ENCODE data around the gene PLXDC2. TPM values are rescaled to one million over a fixed set of nuclear protein-coding genes. Genes with fewer than 3 reads are reported as not detected.
A peak's percentile ranks its signal among the peaks of the same experiment; 100 is the strongest.
"Not testable (repeated sequence)": the region's sequence is repeated elsewhere in the genome, so short reads cannot be mapped to it uniquely, and the experiment has no call there.

Gene PLXDC2
- polyA plus RNA-seq (ENCODE audit: insufficient read length) = 32.9 TPM
- long read RNA-seq, donor 1, full-length matches to known transcripts = 1 of 1 reads
- long read RNA-seq, donor 1, partial matches to known transcripts = 0 of 1 reads
- long read RNA-seq, donor 1, other reads (novel, unspliced or antisense) = 0 of 1 reads
- long read RNA-seq, donor 2, full-length matches to known transcripts = 7 of 7 reads
- long read RNA-seq, donor 2, partial matches to known transcripts = 0 of 7 reads
- long read RNA-seq, donor 2, other reads (novel, unspliced or antisense) = 0 of 7 reads
- long read RNA-seq, donor 3, full-length matches to known transcripts = 2 of 2 reads
- long read RNA-seq, donor 3, partial matches to known transcripts = 0 of 2 reads
- long read RNA-seq, donor 3, other reads (novel, unspliced or antisense) = 0 of 2 reads
- long read RNA-seq, donor 4 = 0 reads
- long read RNA-seq, donor 5, full-length matches to known transcripts = 7 of 7 reads
- long read RNA-seq, donor 5, partial matches to known transcripts = 0 of 7 reads
- long read RNA-seq, donor 5, other reads (novel, unspliced or antisense) = 0 of 7 reads
- long read RNA-seq, donor 6, full-length matches to known transcripts = 3 of 3 reads
- long read RNA-seq, donor 6, partial matches to known transcripts = 0 of 3 reads
- long read RNA-seq, donor 6, other reads (novel, unspliced or antisense) = 0 of 3 reads
- long read RNA-seq, donor 7, full-length matches to known transcripts = 6 of 13 reads
- long read RNA-seq, donor 7, partial matches to known transcripts = 7 of 13 reads
- long read RNA-seq, donor 7, other reads (novel, unspliced or antisense) = 0 of 13 reads
- long read RNA-seq, donor 8, full-length matches to known transcripts = 9 of 9 reads
- long read RNA-seq, donor 8, partial matches to known transcripts = 0 of 9 reads
- long read RNA-seq, donor 8, other reads (novel, unspliced or antisense) = 0 of 9 reads

DNA sequence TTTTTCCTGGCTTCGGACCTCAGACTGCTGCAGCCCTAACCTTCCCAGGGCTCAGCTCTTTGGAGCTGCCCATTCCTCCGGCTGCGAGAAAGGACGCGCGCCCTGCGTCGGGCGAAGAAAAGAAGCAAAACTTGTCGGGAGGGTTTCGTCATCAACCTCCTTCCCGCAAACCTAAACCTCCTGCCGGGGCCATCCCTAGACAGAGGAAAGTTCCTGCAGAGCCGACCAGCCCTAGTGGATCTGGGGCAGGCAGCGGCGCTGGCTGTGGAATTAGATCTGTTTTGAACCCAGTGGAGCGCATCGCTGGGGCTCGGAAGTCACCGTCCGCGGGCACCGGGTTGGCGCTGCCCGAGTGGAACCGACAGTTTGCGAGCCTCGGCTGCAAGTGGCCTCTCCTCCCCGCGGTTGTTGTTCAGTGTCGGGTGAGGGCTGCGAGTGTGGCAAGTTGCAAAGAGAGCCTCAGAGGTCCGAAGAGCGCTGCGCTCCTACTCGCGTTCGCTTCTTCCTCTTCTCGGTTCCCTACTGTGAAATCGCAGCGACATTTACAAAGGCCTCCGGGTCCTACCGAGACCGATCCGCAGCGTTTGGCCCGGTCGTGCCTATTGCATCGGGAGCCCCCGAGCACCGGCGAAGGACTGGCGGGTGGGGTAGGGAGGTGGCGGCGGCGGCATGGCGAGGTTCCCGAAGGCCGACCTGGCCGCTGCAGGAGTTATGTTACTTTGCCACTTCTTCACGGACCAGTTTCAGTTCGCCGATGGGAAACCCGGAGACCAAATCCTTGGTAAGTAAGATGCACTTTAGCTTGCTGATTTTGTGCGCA is at the start of gene PLXDC2:
Gene PLXDC2, plus strand, starts transcription at position 22 of the 820 bp plus-strand sequence.
- peak; percentile 71 for DNase-seq

DNA sequence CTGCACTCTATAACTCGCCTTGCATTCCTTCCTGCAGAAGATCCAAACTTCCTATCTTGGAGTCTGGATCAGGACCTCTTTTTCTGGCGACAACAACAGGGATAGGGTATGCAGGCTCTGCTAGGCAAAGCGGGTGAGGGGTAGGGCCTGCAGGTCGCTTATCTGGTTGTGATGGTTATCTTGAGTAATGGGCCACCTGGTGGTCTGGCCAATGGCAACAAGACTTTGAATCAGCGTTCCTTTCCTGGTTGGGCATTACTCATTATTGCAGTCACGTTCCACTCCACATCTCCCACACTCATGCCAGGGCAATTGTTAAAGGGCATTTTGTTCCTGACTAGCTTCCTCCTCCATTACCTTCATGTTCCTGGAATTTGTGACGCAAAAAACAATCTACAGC is 48.4 kb upstream of the PLXDC2 start:
- DNase-seq = no peak

DNA sequence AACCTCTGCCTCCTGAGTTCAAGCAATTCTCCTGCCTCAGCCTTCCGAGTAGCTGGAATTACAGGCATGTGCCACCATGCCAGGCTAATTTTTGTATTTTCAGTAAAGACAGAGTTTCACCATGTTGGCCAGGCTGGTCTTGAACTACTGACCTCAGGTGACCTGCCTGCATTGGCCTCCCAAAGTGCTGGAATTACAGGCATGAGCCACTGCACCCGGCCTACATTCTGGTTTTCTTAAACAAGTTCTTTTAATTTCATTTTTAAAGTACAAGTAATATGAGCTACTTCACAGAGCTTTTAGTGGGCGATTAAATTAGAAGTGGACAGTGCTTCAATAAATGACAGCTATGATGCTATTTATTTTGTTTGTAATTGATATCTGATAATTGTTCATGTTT is 46.4 kb upstream of the PLXDC2 start:
- not testable (repeated sequence) for DNase-seq

DNA sequence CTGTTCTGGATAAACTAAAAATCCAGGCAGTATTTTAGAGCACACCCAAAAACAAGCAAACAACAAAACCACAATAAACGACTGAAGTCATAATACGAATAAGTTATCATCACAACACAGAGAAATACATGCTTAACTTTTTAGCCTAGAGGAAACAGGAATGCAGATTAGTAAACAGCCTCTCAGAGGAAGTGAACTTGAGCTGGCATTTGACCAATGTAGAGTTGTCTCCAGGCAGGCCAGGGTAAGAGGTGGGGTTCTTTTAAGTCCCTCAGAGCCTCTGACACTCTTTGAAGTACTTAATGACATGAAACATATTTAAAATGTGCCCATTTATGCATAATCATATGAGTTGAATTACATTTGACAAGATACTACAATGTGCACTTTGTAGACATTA is 43.3 kb upstream of the PLXDC2 start:
- no peak for DNase-seq

DNA sequence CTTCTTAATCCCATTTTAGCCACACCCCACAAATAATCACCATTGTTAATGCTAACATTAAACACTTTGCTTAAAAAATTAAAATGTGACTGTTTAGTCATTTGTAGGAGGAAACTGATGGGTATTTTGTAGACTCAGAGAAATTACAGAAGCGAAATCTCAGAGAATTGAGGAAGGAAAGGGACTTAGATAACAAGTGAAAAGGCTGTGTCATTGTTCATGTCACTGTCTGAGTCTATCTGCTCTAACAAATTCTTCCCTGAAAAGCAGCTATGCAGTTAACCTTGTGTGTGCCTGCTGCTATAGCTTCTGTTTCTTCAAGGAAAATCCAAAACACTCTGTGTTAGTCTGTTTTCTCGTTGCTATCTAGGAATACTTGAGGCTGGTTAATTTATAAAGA is 40.9 kb upstream of the PLXDC2 start:
- DNase-seq = no peak

DNA sequence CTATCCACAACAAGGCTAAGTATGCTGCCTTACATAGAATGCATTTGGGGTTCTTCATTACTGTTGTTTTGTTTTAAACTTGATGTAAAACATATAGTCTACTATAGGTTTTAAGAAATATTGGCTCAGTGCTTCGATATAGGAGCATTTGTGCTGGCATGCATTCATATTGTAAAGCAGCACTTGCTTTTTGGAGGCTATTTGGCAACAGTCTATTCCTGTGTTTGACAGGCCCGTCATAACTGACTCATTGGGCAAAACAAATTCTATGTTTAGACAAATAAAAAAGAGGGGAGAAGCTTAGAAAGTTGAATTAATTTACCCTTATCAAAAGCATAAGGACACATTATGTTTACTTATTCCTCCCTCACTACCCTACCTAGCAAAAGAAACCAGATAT is 38.4 kb upstream of the PLXDC2 start:
- no peak for DNase-seq

DNA sequence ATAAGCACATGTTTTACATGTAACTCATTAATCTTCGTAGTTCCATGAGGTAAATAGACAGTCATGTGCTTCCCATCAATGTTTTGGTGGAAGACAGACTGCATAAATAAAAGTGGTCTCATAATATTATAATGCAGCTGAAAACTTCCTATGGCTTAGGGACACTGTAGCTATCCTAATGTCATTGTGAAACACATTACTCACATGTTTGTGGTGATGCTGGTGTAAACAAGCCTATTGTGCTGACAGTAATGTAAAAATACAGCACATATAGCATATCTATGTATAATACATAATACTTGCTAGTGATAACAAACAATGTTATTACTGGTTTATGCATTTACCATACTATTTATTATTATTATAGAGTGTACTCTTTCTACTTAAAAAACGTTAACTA is 37.2 kb upstream of the PLXDC2 start:
- DNase-seq = no peak

DNA sequence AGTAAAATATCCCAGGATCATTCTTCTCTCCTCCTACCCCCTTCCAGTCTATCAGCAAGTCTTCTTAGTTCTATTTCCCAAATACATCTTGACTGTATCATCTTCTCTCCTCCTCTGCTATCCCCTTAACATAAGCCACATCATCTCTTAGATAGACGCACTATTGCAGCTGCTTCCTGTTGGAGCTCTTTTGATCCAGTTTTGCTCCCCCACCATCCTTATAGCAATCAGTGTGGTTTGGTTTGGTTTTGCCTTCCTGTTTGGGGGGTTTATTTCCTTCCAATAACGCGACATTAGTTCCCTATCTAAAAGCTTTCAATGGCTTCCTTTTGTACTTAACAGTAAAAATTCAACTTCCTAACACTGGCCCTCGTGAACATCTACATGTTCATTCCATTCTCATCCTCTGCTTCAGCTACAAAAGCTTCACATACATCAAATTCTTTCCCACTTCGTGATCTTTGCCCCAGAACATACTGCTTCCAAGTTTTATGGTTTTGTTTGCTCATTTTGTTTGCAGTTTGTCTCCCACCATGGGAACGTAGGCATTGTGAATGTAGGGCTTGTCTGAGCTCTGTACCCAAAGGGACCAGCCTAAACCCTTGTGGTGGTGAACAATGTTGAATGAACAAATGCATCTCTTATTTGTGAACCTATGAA is 33.7 kb upstream of the PLXDC2 start:
- no peak for DNase-seq

DNA sequence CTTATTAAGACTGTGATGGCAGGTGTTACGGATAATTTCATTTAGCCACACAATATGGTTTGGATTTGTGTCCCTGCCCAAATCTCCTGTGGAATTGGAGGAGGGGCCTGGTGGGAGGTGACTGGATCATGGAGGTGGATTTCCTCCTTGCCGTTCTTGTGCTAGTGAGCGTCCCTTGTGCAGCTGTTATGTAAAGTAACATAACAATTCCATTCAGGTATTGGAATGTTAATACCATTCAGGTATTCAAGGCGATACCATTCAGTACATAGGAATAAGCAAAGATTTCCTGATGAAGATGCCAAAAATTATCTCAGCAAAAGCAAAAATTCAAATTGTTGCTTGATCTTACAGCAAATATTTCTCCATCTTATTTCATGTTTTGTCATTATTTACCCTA is 32.5 kb upstream of the PLXDC2 start:
- DNase-seq = no peak

DNA sequence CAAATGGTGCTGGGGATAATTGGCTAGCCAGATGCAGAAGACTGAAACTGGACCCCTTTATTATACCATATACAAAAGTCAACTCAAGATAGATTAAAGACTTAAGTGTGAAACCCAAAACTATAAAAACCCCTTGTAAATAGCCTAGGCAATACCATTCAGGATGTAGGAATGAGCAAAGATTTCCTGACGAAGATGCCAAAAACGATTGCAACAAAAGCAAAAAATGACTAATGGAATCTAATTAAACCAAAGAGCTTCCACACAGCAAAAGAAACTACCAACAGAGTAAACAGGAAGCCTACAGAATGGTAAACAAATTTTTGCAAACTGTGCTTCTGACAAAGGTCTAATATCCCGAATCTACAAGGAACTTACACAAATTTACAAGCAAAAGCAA is 30.9 kb upstream of the PLXDC2 start:
- DNase-seq = no peak

DNA sequence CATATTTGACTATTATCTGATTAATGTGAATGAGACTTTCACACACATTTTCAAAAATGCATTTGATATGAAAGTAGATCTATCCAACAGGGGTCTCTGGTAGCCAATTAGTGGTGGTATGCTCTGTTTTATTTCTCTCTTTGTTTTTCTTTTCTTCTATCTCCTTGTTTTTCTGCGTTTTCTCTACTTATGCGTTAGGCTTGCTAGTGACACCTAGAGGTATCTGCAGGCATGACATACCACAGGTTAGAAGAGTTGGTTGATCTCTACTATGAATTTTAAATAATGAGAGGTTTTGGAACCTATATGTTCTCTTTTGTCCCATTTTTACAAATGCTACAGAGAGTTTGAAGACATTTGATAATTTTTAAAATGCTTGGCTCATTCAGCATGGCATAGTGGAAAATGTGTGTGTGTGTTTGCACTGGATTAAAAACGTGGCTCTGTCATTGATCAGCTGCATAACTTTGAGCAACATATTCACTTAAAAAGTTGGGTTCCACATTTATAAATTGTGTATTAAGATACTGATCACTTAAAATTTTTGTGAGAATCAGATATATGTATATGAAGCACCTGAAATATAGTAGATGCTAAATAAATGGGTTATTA is 28.1 kb upstream of the PLXDC2 start:
- peak; percentile 31 for DNase-seq

DNA sequence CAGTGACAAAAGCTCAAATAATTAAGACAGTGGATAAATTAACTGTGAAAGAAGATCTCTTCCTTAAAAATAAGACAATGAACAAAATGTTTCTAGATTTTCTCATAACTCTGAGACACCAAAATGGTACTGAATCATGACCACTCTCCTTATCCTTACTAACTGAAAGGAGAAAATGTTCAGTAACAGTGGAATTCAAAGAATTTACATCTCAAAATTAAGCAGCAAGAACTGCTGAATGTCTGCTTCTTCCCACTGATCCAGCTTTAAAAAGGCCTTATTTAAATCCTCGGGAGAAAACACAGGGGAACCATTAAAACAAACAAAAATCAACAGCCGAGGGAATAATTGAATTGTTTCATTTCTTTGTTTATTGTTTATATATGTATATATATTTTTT is 27.3 kb upstream of the PLXDC2 start:
- DNase-seq = no peak

DNA sequence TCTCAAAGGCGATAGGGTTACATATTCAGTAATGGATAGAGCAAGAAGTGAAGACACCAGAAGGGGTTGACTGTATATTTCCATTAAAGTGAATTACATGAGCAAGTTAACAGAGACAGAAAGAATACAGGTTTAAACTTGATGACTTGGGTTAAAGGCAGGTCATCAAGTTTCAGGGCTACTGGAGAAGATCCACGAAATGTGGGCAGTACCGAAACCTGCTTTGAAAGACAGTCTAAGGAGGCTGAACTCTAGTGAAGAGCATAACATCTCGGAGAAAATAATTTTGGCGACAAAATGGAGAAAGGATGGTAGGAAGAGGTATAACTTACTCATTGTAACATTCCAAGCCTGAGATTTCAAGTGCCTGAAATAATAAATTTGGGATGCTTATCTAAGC is 26.6 kb upstream of the PLXDC2 start:
- DNase-seq = no peak

DNA sequence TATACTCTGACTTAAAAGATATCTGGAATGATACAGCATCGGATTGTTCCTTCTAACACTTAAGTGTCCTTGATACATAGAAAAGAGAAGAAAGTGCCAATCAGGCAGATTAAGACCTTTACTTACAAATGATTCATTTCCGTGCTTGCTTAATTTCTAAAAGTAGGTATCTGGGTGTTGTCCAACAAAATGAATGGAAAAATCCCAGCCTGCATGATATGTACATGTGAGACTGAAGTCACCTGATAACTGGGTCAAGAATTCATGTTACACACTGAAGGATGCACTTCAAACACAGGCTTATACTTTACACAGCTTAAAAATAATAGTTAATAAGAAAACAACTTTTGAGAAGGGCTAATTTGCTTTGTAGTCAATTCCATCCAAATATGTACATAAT is 25.2 kb upstream of the PLXDC2 start:
- DNase-seq = no peak

DNA sequence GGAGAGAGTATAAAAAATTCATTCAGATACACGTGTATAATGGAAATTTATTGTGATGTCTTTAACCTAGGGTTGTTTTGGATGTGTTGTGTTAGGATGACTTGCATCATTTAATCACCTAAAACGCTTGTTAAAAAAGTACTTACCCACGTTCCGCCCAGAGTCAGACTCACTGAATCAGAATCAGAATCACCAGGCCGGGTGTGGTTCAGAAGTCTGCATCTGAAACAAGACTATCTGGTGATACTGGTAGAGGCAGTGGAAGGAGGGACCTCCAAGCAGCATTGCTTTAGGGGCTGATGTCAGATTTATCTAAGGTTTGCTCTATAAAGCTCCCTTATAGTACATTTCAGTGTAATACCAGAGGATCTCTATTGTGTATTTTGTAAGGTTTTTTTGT is 20.5 kb upstream of the PLXDC2 start:
- DNase-seq = no peak

DNA sequence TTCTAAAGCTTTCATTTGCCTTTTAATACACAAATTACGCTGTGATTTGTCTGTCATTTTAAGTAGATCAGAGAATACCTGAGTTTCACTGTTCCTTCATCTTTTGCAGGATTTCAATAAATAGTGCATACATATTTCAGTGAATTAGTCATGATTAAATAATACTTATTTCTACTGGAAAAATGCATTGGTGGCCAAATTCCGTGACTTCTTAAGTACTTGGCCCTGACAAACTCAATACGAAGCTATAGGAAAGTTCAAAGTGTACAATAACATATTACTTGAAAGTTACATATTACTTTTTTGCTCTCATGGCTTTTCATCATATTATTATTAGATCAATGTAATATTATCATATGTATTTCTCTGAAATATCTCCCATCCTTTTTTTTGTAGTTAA is 16.1 kb upstream of the PLXDC2 start:
- DNase-seq = no peak

DNA sequence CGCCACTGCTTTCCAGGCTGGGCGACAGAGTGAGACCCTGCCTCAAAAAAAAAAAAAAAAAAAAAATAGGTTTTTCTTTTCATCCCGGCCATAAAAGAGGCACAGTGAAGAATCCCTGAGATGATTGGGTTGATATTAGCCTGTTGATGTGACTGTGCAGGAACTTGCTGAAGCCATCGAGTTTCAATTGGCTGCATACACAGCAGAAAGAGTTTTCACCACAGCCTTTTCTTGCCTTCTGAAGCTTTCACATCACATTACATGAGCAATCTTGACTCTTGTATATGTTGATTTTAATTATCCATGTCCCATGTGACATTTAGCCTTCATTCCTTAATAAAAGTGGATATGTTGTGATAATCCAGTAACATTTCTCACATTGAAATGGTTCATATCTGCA is 14.9 kb upstream of the PLXDC2 start:
- DNase-seq = no peak

DNA sequence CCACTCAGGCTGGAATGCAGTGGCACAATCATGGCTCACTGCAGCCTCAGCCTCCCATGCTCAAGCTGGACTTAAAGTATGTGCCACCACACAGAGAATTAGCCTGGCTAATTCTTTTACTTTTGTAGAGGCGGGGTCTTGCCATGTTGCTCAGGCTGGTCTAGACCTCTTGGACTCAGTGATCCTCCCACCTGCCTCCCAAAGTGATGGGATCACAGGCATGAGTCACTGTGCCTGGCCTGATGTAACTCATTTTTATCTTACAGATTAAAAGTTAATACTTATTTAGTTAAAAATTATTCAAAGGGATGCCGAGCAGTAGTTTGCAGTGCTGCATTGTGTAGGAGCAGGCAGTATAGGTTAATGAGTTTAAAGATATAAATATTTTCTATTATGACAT is 12.6 kb upstream of the PLXDC2 start:
- no peak for DNase-seq

DNA sequence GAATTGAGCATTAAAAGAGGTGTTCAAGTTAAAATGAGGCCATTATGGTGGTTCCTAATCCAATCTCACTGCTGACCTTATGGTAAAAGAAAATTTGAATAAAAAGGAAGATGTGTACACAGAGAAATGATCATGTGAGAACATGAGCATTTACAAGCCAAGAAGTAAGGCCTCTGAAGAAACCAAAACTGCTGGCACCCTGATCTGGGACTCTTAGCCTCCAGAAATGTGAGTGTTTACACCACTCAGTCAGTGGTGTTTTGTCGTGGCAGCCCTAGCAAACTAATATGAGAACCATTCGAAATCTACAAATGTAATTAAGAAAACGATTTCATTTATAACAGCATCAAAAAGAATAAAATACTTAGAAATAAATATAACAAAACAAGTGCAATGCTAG is 6.8 kb upstream of the PLXDC2 start:
- no peak for DNase-seq

DNA sequence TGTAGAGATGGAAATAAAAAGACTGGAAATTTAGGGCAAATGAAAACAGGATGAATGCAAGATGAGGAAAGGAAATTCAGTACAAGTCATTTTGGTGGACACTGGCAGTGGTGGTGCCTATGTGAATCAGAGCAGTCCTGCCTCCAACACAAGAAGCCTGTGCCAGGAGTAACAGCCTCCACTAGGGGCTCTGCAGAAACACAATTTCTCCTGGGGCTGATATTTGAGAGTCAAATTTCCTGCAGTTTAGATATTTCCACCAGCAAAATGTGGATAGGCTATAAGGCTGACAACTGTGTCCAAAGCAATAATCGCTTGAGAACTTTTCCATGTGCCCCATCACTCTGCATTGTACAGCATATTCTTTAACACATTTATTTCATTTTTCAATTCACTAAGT is 4.7 kb upstream of the PLXDC2 start:
- no peak for DNase-seq

DNA sequence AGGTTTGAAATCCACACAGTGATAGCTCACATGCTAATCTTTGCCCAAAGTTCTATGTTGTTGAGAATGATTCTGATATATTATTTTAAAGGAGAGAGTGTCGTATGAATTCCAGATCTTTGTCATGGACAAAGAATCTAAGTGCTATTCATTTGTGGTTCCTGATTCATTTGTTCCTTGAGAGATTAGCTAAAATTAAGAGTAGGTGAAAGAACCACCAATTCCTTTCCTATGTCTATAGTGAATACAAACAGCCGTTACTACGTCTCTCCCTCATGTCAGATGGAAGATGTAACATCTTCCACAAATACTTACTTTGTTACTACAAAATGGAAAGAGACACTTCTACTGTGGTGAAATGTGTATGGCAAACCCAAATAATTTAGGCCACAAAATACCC is 3.3 kb upstream of the PLXDC2 start:
- DNase-seq = no peak

Data from left kidney (tissue), 8 donors.